DOHH2 (cell line): Measurements from ENCODE around the gene FMNL3.
"Not testable (repeated sequence)": the region's sequence is repeated elsewhere in the genome, so short reads cannot be mapped to it uniquely, and the experiment has no call there.

Source experiments
- H3F3A ChIP-seq: fragments of 200-600 bp; sonication (generic), shearing (Covaris generic); 2 replicates; pipeline ENCODE4 v1.6.0; 2016; ENCODE audit warnings: antibody characterized with exemption, mild to moderate bottlenecking; ENCODE audit not compliant: control insufficient read depth, insufficient read depth
- H3K27ac ChIP-seq: fragments of 200-600 bp; sonication (generic); 2 replicates; pipeline ENCODE4 v1.5.1; 2014; ENCODE audit warnings: low read depth, mild to moderate bottlenecking, low read length, moderate library complexity
- H3K27me3 ChIP-seq: fragments of 200-600 bp; sonication (generic); 2 replicates; pipeline ENCODE4 v1.6.1; 2014; ENCODE audit warnings: mild to moderate bottlenecking, low read length, mixed read lengths; ENCODE audit not compliant: control insufficient read depth
- H3K36me3 ChIP-seq: fragments of 200-600 bp; sonication (generic); 2 replicates; pipeline ENCODE4 v1.6.1; 2014; ENCODE audit warnings: mild to moderate bottlenecking, low read length, moderate library complexity, mixed read lengths; ENCODE audit not compliant: control insufficient read depth
- H3K4me1 ChIP-seq: fragments of 200-600 bp; sonication (generic); 2 replicates; pipeline ENCODE4 v1.6.1; 2014; ENCODE audit warnings: mild to moderate bottlenecking, low read length, mixed read lengths; ENCODE audit not compliant: control insufficient read depth
- H3K4me2 ChIP-seq: fragments of 200-600 bp; sonication (generic); 2 replicates; pipeline ENCODE4 v1.6.0; 2014; ENCODE audit warnings: mild to moderate bottlenecking, low read length, moderate library complexity
- H3K4me3 ChIP-seq: fragments of 200-600 bp; sonication (generic); 2 replicates; pipeline ENCODE4 v1.5.1; 2014; ENCODE audit warnings: mild to moderate bottlenecking, low read length, mixed read lengths
- H3K79me2 ChIP-seq: fragments of 200-600 bp; sonication (generic); 2 replicates; pipeline ENCODE4 v1.6.1; 2014; ENCODE audit warnings: mild to moderate bottlenecking, low read length, mixed read lengths; ENCODE audit not compliant: control insufficient read depth
- H3K9me2 ChIP-seq: fragments of 200-600 bp; sonication (generic); replicated peaks from 2 replicates; pipeline ENCODE4 v1.6.1; 2014; ENCODE audit warnings: mild to moderate bottlenecking, low read length, mixed read lengths; ENCODE audit not compliant: control insufficient read depth
- H3K9me3 ChIP-seq: fragments of 200-600 bp; sonication (generic); 2 replicates; pipeline ENCODE4 v1.6.1; 2014; ENCODE audit warnings: antibody characterized with exemption, low read length, mixed read lengths; ENCODE audit not compliant: control insufficient read depth, insufficient read depth
- H4K20me1 ChIP-seq: fragments of 200-600 bp; sonication (generic); 2 replicates; pipeline ENCODE4 v1.6.0; 2014; ENCODE audit warnings: low read depth, mild to moderate bottlenecking, antibody characterized with exemption, low read length, moderate library complexity; ENCODE audit not compliant: control insufficient read depth, insufficient read depth
- CTCF ChIP-seq: fragments of 200-600 bp; sonication (generic); IDR thresholded peaks from one replicate; pipeline ENCODE4 v1.5.1; 2014; ENCODE audit warnings: antibody characterized with exemption, mild to moderate bottlenecking, low read depth, low read length; ENCODE audit not compliant: poor library complexity, severe bottlenecking
- EZH2phosphoT487 ChIP-seq: fragments of 200-600 bp; sonication (generic); IDR thresholded peaks from 2 replicates; pipeline ENCODE4 v1.6.1; 2017; ENCODE audit warnings: borderline replicate concordance, mild to moderate bottlenecking, antibody characterized with exemption, low read length, moderate library complexity, mixed read lengths

Gene FMNL3

GRCh38 chr12:49716553-49716952 is 9.3 kb upstream of the FMNL3 start:
- no peak overlapping the region for H3K4me3 ChIP-seq
- peaks cover 7% of the 10 kb centered on the region; the same call in 1 of the 2 replicates for H3F3A ChIP-seq
- no peaks in the 10 kb centered on the region for H3K79me2 ChIP-seq
- peaks cover 18% of the 10 kb centered on the region for H3K4me1 ChIP-seq
- H3K27ac ChIP-seq, result no peak overlapping the region
- 0 out of 2 replicates have a peak overlapping the region, but pooled peaks have one; percentile 18 for H3K4me2 ChIP-seq
- no peaks in the 10 kb centered on the region for H3K9me2 ChIP-seq
- H4K20me1 ChIP-seq, result no peaks in the 10 kb centered on the region
- TF ChIP-seq CTCF, result no peak
- no peak for TF ChIP-seq EZH2phosphoT487
- no peaks in the 10 kb centered on the region for H3K9me3 ChIP-seq
- peaks cover 8% of the 10 kb centered on the region; the same call in 1 of the 2 replicates for H3K27me3 ChIP-seq
- H3K36me3 ChIP-seq, result no peaks in the 10 kb centered on the region

- H3F3A ChIP-seq, H3K36me3 ChIP-seq, H4K20me1 ChIP-seq, H3K79me2 ChIP-seq, H3K9me3 ChIP-seq, H3K27me3 ChIP-seq, H3K27ac ChIP-seq, H3K4me2 ChIP-seq, H3K9me2 ChIP-seq, H3K4me3 ChIP-seq: not testable (repeated sequence)
- H3K4me1 ChIP-seq, result peaks cover 28% of the 10 kb centered on the region
Observed at GRCh38 chr12:49713952-49714351, 6.7 kb upstream of the FMNL3 start.

GRCh38 chr12:49708851-49709250 is 1.6 kb upstream of the FMNL3 start:
- Histone ChIP-seq H4K20me1 (no peaks in the 10 kb centered on the region), H3K4me2 (no peak overlapping the region), H3K36me3 (no peaks in the 10 kb centered on the region), H3K4me1 (peaks cover 40% of the 10 kb centered on the region), H3K9me3 (no peaks in the 10 kb centered on the region), H3F3A (peaks cover 6% of the 10 kb centered on the region), H3K9me2 (no peaks in the 10 kb centered on the region), H3K79me2 (peaks cover 23% of the 10 kb centered on the region), H3K27me3 (peaks cover 7% of the 10 kb centered on the region), H3K27ac (no peak overlapping the region), H3K4me3 (no peak overlapping the region)
- no peak for TF ChIP-seq CTCF
- no peak for TF ChIP-seq EZH2phosphoT487

- peak overlapping the region; percentile 35 for H3K4me2 ChIP-seq
- no peaks in the 10 kb centered on the region for H4K20me1 ChIP-seq
- H3K4me3 ChIP-seq, result no peak overlapping the region
- H3K79me2 ChIP-seq, result peaks cover 34% of the 10 kb centered on the region
- peaks cover 7% of the 10 kb centered on the region for H3K27me3 ChIP-seq
- H3K36me3 ChIP-seq, result no peaks in the 10 kb centered on the region
- peaks cover 51% of the 10 kb centered on the region for H3K4me1 ChIP-seq
- H3K9me2 ChIP-seq, result no peaks in the 10 kb centered on the region
- TF ChIP-seq EZH2phosphoT487, result no peak
- peak; percentile 40 for TF ChIP-seq CTCF
- no peaks in the 10 kb centered on the region for H3K9me3 ChIP-seq
- H3K27ac ChIP-seq, result no peak overlapping the region
- H3F3A ChIP-seq, result peaks cover 10% of the 10 kb centered on the region
Observed at GRCh38 chr12:49707812-49708147, 575 bp upstream of the FMNL3 start.
